GM18520 (cell line): ENCODE data around the gene CACNA1D.

Experiments
- ATAC-seq: cut with Tn5 transposase; IDR thresholded peaks from one replicate; pipeline ENCODE4 v1.9.1; 2021; ENCODE audit not compliant: unreplicated experiment

CACNA1D gene

GRCh38 chr3:53708001-53708621, 213.7 kb downstream of the CACNA1D start:
- no peak for ATAC-seq

DNA sequence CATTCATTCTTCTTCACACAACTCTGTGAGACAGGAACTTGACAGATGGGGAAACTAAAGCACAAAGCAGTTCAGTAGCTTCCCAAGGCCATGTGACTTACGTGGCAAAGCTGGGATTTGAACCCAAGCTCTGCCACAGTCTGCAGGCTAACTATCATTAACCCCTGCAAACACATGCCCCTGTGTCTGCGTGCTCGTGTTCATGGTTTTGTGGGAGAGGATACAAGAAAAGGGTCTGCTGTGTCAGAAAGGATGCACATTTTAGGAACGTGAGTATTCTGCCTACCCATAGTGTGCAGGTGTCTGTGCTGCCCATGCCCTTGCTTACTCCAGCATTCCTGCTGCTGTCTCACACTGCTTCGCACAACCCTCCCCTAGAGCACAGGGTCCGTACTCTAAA, 214.8 kb downstream of the CACNA1D start:
- ATAC-seq: no peak

- ATAC-seq: no peak
Measured at GRCh38 chr3:53709860-53710674, 215.7 kb downstream of the CACNA1D start.

GRCh38 chr3:53711387-53711786, 217.0 kb downstream of the CACNA1D start:
- no peak for ATAC-seq

- no peak for ATAC-seq
Measured at GRCh38 chr3:53712817-53713388, 218.5 kb downstream of the CACNA1D start.

DNA sequence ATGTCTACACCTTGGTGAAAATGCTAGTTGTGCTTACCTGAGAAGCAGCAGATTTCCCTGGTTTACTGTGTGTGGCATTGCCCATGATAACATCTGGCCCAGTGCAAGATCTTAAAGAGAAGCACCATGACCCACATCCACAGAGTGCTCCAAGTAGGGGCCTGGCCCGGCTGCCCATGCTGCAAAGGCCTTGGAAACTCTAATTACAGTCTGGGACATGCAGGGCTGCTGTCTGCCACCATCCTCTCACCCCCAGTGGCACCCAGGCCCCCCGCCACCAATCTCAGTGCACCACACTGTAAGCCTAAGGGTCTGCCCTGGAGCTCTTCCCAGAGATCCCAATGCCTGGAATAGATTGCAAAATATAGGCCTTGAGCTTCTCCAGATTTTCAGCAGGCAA, 219.2 kb downstream of the CACNA1D start:
- ATAC-seq: no peak

GRCh38 chr3:53715815-53716483, 221.5 kb downstream of the CACNA1D start:
- no peak for ATAC-seq

GRCh38 chr3:53716998-53717397, 222.6 kb downstream of the CACNA1D start:
- ATAC-seq: no peak

- no peak for ATAC-seq
Measured at GRCh38 chr3:53718462-53718861, 224.1 kb downstream of the CACNA1D start.

DNA sequence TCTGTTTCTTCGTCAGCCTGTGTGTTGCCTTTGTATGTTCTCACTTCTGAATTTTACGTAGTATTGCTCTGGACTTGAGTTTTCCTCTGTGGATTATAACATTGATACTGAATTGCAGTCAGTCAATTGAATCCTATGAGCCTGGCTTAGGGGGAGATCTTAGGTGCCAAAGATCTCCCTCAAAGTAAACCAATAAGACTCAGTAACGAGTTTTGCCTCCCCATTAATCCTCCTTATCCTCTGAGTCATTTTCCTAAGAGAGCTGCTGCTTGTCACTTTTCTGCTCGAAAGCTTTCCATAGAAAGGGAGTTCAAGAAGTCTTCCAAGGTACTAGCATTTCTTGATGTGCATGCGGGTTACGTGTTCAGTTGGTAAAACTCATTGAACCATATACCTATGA, 225.4 kb downstream of the CACNA1D start:
- ATAC-seq: no peak

- no peak for ATAC-seq
Measured at GRCh38 chr3:53721187-53722119, 227.0 kb downstream of the CACNA1D start.

DNA sequence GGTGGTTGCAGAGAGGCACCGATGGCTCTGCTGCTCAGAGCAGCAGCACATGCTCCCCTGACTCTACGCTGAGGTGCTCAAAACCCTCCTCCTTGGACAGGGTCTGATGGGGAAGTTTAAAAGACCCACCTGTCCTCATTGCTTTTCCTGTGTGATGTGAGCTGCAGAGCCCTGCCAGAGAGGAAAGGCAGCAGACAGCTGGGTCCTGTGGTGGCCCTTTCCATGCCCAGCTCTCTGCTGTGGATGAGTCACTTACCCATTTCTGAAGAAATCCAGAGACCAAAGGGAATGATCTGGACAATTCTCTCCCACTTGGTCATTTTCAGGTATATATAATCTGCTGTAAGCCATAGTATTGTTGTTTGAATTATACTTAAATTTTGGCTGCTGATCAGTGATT, 230.2 kb downstream of the CACNA1D start:
- ATAC-seq: no peak

DNA sequence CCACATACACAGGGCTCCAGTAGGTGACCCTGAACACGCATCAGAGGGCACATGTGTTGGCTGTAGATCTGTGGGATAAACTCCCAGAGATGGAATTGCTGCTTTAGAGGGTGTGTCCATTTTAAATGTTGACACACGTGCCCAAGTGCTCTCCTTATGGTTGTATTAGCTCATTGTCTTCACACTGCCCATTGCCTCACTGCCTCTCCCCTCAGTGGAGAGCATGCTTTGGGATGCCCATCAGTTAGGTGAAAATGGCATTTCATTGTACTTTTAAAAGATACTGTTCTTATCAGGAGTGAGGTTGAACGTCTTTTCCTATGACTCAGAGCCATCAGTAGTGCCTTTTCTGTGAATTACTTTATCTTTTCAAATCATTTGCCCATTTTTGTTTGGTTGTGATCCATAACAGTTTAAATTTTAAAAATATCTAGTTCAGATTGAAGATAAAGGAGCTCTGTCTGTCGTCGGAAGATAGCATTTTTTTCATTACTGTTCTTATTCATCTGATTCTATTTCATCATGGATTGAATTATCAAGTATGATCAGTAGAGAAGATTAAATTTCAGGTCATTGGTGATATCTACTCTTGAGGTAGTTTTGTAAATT, 231.1 kb downstream of the CACNA1D start:
- no peak for ATAC-seq

GRCh38 chr3:53726643-53727042, 232.2 kb downstream of the CACNA1D start:
- ATAC-seq: no peak

- no peak for ATAC-seq
Measured at GRCh38 chr3:53728606-53729005, 234.2 kb downstream of the CACNA1D start.

GRCh38 chr3:53729159-53729558, 234.7 kb downstream of the CACNA1D start:
- no peak for ATAC-seq

DNA sequence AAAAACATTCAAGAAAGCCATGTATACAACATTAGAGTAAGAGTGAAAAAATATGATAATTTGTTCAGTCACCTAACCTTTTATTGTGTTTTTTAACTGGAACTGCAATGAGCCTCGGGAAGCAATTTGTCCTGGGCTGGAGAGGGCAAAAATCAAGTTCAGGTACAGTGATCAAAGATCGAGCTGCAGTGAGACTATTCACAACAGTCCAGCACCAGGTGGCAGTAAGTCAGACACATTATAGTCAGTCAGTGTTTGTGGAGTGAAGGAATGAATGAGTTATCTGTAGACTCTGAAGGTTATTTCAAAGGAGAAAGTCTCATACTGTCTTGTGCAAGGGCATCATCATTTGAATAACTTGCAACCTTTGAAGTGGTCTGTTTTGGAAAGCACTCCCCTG, 235.2 kb downstream of the CACNA1D start:
- ATAC-seq: no peak

DNA sequence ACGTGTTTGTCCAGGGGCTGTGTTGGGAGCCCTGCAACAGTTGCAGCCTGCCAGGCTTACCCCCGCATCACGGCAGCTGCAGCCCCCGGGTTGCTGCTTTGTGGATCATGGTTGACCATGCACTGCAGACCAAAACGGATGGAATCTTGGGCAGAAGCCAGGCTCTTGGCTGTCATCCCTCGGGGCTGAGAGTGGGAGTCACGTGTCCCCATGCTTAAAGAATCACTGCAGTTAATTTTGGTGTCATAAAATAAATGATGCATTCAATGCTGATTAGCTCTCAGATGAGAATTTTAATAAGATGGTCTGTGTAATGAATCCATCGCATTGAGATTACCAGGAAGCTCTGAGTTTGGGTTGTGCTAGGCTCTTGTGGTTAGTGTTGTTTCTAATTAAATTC, 236.2 kb downstream of the CACNA1D start:
- ATAC-seq: no peak

GRCh38 chr3:53731934-53732624, 237.7 kb downstream of the CACNA1D start:
- ATAC-seq: no peak

DNA sequence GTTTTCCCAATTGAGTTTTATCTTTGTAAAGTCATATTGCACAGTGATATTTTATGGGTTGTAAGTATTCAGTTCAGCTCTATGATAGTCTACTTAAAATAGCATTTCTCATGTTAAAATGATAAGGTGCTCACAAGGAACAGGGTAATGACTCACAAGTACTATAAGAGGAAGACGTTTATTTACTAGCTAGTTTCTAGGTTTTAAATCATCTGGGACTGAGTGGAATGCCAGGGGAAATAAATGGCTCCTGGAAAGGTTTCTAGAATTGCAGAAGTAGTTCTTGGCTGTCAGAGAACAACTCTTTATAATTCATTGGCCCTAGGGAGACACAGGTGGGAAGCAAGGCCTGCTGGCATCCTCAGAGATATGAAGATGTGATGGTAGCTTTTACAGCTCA, 239.0 kb downstream of the CACNA1D start:
- ATAC-seq: no peak
